ENCODE results near the gene RPS16.
A peak's percentile ranks its signal among the peaks of the same experiment; 100 is the strongest.

RPS16 gene

DNA sequence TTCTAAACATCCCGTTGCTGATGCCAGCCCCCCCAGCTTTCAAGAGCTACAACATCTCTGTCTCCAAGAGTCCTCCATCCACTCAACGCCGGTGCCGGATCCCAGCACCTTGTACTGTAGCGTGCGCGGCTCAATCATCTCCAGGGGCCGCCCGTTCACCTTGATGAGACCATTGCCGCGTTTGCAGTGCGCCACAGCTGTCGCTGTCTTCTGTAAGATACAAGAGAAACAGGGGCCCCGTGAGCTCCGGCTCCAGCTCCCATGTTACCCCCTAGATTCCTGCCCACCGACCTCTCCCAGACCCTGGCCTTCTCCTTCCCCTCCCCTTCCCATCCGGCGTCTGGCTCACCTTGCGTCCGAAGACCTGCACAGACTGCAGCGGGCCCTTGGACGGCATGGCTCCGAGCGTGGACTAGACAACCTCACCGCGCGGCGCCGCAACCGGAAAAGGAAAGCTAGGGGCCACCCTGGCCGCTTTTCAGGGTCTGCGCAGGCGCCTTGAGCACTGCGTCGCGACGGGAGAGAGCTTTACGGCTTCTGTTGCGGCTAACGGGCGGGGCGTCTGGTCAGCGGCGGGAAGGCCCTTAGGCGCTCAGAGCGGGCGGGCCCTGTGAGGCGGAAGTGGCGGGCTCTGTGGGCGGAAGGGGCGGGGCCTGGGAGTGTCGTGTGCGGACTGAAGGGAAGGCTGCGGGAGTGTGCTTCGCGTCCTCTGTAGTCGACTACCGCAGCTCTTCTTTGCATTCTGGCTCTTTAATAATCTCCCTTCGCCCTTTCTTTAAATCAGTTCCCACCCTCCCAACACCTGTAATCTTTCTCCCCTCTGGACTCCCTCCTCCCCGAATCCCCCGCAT lies at the start of gene RPS16 (continued):
- TF ChIP-seq, protein P1, sequence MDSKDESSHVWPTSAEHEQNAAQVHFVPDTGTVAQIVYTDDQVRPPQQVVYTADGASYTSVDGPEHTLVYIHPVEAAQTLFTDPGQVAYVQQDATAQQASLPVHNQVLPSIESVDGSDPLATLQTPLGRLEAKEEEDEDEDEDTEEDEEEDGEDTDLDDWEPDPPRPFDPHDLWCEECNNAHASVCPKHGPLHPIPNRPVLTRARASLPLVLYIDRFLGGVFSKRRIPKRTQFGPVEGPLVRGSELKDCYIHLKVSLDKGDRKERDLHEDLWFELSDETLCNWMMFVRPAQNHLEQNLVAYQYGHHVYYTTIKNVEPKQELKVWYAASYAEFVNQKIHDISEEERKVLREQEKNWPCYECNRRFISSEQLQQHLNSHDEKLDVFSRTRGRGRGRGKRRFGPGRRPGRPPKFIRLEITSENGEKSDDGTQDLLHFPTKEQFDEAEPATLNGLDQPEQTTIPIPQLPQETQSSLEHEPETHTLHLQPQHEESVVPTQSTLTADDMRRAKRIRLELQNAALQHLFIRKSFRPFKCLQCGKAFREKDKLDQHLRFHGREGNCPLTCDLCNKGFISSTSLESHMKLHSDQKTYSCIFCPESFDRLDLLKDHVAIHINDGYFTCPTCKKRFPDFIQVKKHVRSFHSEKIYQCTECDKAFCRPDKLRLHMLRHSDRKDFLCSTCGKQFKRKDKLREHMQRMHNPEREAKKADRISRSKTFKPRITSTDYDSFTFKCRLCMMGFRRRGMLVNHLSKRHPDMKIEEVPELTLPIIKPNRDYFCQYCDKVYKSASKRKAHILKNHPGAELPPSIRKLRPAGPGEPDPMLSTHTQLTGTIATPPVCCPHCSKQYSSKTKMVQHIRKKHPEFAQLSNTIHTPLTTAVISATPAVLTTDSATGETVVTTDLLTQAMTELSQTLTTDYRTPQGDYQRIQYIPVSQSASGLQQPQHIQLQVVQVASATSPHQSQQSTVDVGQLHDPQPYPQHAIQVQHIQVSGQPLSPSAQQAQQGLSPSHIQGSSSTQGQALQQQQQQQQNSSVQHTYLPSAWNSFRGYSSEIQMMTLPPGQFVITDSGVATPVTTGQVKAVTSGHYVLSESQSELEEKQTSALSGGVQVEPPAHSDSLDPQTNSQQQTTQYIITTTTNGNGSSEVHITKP (tag by site-specific recombination; IDR thresholded peaks at IDR 0.05) = peak; percentile 94
- no peak for TF ChIP-seq ZNF830 (tag by site-specific recombination; IDR thresholded peaks at IDR 0.05; ENCODE audit: low read depth)
- peak; percentile 100 for TF ChIP-seq ZXDB (tag by site-specific recombination; IDR thresholded peaks at IDR 0.05)
- TF ChIP-seq, protein P2, sequence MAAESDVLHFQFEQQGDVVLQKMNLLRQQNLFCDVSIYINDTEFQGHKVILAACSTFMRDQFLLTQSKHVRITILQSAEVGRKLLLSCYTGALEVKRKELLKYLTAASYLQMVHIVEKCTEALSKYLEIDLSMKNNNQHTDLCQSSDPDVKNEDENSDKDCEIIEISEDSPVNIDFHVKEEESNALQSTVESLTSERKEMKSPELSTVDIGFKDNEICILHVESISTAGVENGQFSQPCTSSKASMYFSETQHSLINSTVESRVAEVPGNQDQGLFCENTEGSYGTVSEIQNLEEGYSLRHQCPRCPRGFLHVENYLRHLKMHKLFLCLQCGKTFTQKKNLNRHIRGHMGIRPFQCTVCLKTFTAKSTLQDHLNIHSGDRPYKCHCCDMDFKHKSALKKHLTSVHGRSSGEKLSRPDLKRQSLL (tag by site-specific recombination; IDR thresholded peaks at IDR 0.05) = peak; percentile 87
- TF ChIP-seq, protein P3, sequence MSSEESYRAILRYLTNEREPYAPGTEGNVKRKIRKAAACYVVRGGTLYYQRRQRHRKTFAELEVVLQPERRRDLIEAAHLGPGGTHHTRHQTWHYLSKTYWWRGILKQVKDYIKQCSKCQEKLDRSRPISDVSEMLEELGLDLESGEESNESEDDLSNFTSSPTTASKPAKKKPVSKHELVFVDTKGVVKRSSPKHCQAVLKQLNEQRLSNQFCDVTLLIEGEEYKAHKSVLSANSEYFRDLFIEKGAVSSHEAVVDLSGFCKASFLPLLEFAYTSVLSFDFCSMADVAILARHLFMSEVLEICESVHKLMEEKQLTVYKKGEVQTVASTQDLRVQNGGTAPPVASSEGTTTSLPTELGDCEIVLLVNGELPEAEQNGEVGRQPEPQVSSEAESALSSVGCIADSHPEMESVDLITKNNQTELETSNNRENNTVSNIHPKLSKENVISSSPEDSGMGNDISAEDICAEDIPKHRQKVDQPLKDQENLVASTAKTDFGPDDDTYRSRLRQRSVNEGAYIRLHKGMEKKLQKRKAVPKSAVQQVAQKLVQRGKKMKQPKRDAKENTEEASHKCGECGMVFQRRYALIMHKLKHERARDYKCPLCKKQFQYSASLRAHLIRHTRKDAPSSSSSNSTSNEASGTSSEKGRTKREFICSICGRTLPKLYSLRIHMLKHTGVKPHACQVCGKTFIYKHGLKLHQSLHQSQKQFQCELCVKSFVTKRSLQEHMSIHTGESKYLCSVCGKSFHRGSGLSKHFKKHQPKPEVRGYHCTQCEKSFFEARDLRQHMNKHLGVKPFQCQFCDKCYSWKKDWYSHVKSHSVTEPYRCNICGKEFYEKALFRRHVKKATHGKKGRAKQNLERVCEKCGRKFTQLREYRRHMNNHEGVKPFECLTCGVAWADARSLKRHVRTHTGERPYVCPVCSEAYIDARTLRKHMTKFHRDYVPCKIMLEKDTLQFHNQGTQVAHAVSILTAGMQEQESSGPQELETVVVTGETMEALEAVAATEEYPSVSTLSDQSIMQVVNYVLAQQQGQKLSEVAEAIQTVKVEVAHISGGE (tag by site-specific recombination; conservative IDR thresholded peaks at IDR 0.05; ENCODE audit: low read depth) = peak; percentile 92
- TF ChIP-seq, protein P4, sequence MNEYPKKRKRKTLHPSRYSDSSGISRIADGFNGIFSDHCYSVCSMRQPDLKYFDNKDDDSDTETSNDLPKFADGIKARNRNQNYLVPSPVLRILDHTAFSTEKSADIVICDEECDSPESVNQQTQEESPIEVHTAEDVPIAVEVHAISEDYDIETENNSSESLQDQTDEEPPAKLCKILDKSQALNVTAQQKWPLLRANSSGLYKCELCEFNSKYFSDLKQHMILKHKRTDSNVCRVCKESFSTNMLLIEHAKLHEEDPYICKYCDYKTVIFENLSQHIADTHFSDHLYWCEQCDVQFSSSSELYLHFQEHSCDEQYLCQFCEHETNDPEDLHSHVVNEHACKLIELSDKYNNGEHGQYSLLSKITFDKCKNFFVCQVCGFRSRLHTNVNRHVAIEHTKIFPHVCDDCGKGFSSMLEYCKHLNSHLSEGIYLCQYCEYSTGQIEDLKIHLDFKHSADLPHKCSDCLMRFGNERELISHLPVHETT (tag by site-specific recombination; IDR thresholded peaks at IDR 0.05) = peak; percentile 87
- peak; percentile 87 for TF ChIP-seq REPIN1 (tag by site-specific recombination; IDR thresholded peaks at IDR 0.05; ENCODE audit: low read depth)
- TF ChIP-seq ZNF521 (tag by site-specific recombination; IDR thresholded peaks at IDR 0.05) = no peak
- no peak for TF ChIP-seq ZNF133 (tag by site-specific recombination; IDR thresholded peaks at IDR 0.05)
- no peak for TF ChIP-seq ZNF600 (tag by site-specific recombination; IDR thresholded peaks at IDR 0.05)
- TF ChIP-seq, protein P5, sequence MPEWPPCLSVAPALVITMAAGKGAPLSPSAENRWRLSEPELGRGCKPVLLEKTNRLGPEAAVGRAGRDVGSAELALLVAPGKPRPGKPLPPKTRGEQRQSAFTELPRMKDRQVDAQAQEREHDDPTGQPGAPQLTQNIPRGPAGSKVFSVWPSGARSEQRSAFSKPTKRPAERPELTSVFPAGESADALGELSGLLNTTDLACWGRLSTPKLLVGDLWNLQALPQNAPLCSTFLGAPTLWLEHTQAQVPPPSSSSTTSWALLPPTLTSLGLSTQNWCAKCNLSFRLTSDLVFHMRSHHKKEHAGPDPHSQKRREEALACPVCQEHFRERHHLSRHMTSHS (tag by site-specific recombination; IDR thresholded peaks at IDR 0.05) = no peak; the same call in 1 of the 2 replicates
- TF ChIP-seq ZSCAN16 (tag by site-specific recombination; IDR thresholded peaks at IDR 0.05) = 0 out of 2 replicates have a peak, but pooled peaks have one; percentile 46
- TF ChIP-seq ZNF239 (tag by site-specific recombination; IDR thresholded peaks at IDR 0.05) = peak; percentile 75; the same call in 1 of the 2 replicates
- TF ChIP-seq ZNF155 (tag by site-specific recombination; IDR thresholded peaks at IDR 0.05) = no peak
- no peak for TF ChIP-seq ZNF791 (tag by site-specific recombination; IDR thresholded peaks at IDR 0.05)
- TF ChIP-seq, protein P6, sequence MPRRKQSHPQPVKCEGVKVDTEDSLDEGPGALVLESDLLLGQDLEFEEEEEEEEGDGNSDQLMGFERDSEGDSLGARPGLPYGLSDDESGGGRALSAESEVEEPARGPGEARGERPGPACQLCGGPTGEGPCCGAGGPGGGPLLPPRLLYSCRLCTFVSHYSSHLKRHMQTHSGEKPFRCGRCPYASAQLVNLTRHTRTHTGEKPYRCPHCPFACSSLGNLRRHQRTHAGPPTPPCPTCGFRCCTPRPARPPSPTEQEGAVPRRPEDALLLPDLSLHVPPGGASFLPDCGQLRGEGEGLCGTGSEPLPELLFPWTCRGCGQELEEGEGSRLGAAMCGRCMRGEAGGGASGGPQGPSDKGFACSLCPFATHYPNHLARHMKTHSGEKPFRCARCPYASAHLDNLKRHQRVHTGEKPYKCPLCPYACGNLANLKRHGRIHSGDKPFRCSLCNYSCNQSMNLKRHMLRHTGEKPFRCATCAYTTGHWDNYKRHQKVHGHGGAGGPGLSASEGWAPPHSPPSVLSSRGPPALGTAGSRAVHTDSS (tag by site-specific recombination; IDR thresholded peaks at IDR 0.05) = no peak; the same call in 1 of the 2 replicates
- TF ChIP-seq ZNF433 (tag by site-specific recombination; IDR thresholded peaks at IDR 0.05; ENCODE audit: low read depth) = no peak
- no peak for TF ChIP-seq GLI2 (tag by site-specific recombination; IDR thresholded peaks at IDR 0.05; ENCODE audit: borderline replicate concordance, low read depth)
- no peak for TF ChIP-seq ZNF776 (tag by site-specific recombination; IDR thresholded peaks at IDR 0.05; ENCODE audit: borderline replicate concordance)
- no peak for TF ChIP-seq ZNF354C (tag by site-specific recombination; IDR thresholded peaks at IDR 0.05; ENCODE audit: borderline replicate concordance, low read depth)
- no peak for TF ChIP-seq TCF7L2 (IDR thresholded peaks at IDR 0.05; ENCODE audit: borderline replicate concordance, low read depth, low read length)
- TF ChIP-seq ZNF302 (tag by site-specific recombination; IDR thresholded peaks at IDR 0.05; ENCODE audit: low read depth) = no peak
- TF ChIP-seq, protein P7, sequence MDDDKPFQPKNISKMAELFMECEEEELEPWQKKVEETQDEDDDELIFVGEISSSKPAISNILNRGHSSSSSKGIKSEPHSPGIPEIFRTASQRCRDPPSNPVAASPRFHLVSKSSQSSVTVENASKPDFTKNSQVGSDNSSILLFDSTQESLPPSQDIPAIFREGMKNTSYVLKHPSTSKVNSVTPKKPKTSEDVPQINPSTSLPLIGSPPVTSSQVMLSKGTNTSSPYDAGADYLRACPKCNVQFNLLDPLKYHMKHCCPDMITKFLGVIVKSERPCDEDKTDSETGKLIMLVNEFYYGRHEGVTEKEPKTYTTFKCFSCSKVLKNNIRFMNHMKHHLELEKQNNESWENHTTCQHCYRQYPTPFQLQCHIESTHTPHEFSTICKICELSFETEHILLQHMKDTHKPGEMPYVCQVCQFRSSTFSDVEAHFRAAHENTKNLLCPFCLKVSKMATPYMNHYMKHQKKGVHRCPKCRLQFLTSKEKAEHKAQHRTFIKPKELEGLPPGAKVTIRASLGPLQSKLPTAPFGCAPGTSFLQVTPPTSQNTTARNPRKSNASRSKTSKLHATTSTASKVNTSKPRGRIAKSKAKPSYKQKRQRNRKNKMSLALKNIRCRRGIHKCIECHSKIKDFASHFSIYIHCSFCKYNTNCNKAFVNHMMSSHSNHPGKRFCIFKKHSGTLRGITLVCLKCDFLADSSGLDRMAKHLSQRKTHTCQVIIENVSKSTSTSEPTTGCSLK (tag by site-specific recombination; IDR thresholded peaks at IDR 0.05) = no peak
